Keratinocyte (primary cell): Measurements from ENCODE around the gene PTPRD. TPM values are rescaled to one million over a fixed set of nuclear protein-coding genes. Genes with fewer than 3 reads are reported as not detected.

Experiments used
- DNase-seq: peaks from one replicate; pipeline ENCODE4 v3.0.0-alpha.2; 2011; ENCODE audit warnings: low read depth, missing footprints, low spot score
- FAIRE-seq: peaks from 2 replicates; lab custom pipeline; 2011; peaks lifted over from hg19 to GRCh38; lab: Jason Lieb, UNC
- H2AFZ ChIP-seq: 2 replicates; pipeline ENCODE4 v1.6.0; 2012; ENCODE audit warnings: low read length, control low read depth, inconsistent platforms; ENCODE audit not compliant: control insufficient read depth
- H3K27ac ChIP-seq: 2 replicates; pipeline ENCODE4 v1.5.1; 2011; ENCODE audit warnings: low read length; ENCODE audit not compliant: control insufficient read depth, insufficient read depth
- H3K27me3 ChIP-seq: 3 replicates; pipeline ENCODE4 v1.6.0; 2011; ENCODE audit warnings: low read length; ENCODE audit not compliant: control insufficient read depth, insufficient read depth; ENCODE audit errors: extremely low read depth
- H3K36me3 ChIP-seq, 2 experiments: 2 replicates in 1 of 2; 3 replicates in 1 of 2; pipeline ENCODE4 v1.5.1; 2011; ENCODE audit warnings: low read length in 2 of 2, mild to moderate bottlenecking in 1 of 2; ENCODE audit not compliant: control insufficient read depth in 2 of 2, insufficient read depth in 2 of 2; ENCODE audit errors: extremely low read depth in 1 of 2
- H3K4me1 ChIP-seq: 3 replicates; pipeline ENCODE4 v1.5.1; 2011; ENCODE audit warnings: low read length; ENCODE audit not compliant: control insufficient read depth, insufficient read depth; ENCODE audit errors: extremely low read depth
- H3K4me2 ChIP-seq: 3 replicates; pipeline ENCODE4 v1.6.0; 2011; ENCODE audit warnings: low read depth, low read length; ENCODE audit not compliant: control insufficient read depth, insufficient read depth; ENCODE audit errors: extremely low read depth
- H3K4me3 ChIP-seq, 3 experiments: fragments of 200-600 bp in 1 of 3; sonication (generic) in 1 of 3; 2 replicates in 2 of 3; 3 replicates in 1 of 3; pipeline ENCODE4 v1.5.1; 2011 to 2016; ENCODE audit warnings: low read length in 3 of 3, mild to moderate bottlenecking in 3 of 3, control low read depth in 2 of 3, inconsistent platforms in 1 of 3, low read depth in 1 of 3, mixed read lengths in 1 of 3, mixed run types in 1 of 3, moderate library complexity in 1 of 3; ENCODE audit not compliant: control insufficient read depth in 2 of 3, insufficient read depth in 2 of 3; ENCODE audit errors: extremely low read depth in 1 of 3
- H3K79me2 ChIP-seq: 2 replicates; pipeline ENCODE4 v1.6.0; 2012; ENCODE audit warnings: low read length; ENCODE audit not compliant: control insufficient read depth, insufficient read depth
- H3K9ac ChIP-seq: 3 replicates; pipeline ENCODE4 v1.6.0; 2011; ENCODE audit warnings: low read length; ENCODE audit not compliant: control insufficient read depth, insufficient read depth; ENCODE audit errors: extremely low read depth
- H3K9me1 ChIP-seq: 3 replicates; pipeline ENCODE4 v1.6.0; 2011; ENCODE audit warnings: low read length; ENCODE audit not compliant: control insufficient read depth, insufficient read depth; ENCODE audit errors: extremely low read depth
- H3K9me3 ChIP-seq: 2 replicates; pipeline ENCODE4 v1.5.1; 2012; ENCODE audit warnings: low read depth, low read length; ENCODE audit not compliant: control insufficient read depth
- H4K20me1 ChIP-seq: 3 replicates; pipeline ENCODE4 v1.6.0; 2011; ENCODE audit warnings: low read length; ENCODE audit not compliant: control insufficient read depth, insufficient read depth; ENCODE audit errors: extremely low read depth
- EZH2 ChIP-seq: IDR thresholded peaks from one replicate; pipeline ENCODE4 v1.6.1; 2012; ENCODE audit warnings: inconsistent platforms, mild to moderate bottlenecking, low read length, moderate library complexity
- dilution Hi-C: fragments of 300-500 bp; cut with MboI; formaldehyde crosslinking; loops from one replicate; pipeline ENCODE4 v1.7.0; 2020; ENCODE audit warnings: low sequenced_read_pairs; ENCODE audit not compliant: extremely low pct_ligation_motif_present
- polyA plus RNA-seq, 5 experiments: library from polyadenylated mRNA; depleted of rRNA in 3 of 5; stranded (reverse) in 3 of 5; stranded (forward) in 1 of 5; unstranded in 1 of 5; fragments of >200 nt; gene quantifications; 1 replicate in 1 of 5; 2 replicates in 3 of 5; 3 replicates in 1 of 5; pipeline versions ENCODE4 v1.2.1 to v1.2.3, GENCODE V29; 2011 to 2012; ENCODE audit warnings: missing spikeins in 2 of 5, low read depth in 1 of 5, low replicate concordance in 1 of 5
- TF ChIP-seq, protein P1 (sequence below), 3 experiments: IDR thresholded peaks in 1 of 3; conservative IDR thresholded peaks in 1 of 3; optimal IDR thresholded peaks in 1 of 3; 2 replicates in 2 of 3; 3 replicates in 1 of 3; pipeline versions ENCODE3 to v1.5.1; 2011; ENCODE audit warnings: low read length in 3 of 3, mild to moderate bottlenecking in 3 of 3, moderate library complexity in 2 of 3, control low read depth in 1 of 3, inconsistent platforms in 1 of 3; ENCODE audit not compliant: insufficient read depth in 2 of 3; ENCODE audit errors: extremely low read depth in 1 of 3

The PTPRD gene
- polyA plus RNA-seq, 1 donor (not counting 4 experiments of a cell fraction or from before 2014, with no cell fraction given), result 0.10 TPM

DNA sequence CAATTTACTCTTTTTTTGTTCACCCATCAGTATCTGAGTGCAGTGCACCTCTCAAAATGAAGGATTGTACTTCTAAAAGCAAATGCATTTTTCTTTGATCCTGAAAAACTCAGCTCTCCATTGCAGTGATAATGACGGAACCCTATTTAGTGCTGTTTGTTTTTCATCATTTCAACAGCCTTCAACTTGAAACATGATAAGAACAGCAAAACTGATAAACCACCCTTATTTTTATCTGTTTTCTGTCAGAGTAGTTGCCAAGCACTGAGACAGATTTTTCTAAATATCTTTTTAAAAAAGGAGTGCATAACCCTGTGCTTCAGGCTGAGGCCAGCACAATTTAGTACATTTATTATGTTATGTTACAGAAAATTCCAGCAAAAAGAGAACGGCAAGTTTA is 2263.4 kb downstream of the PTPRD start:
- FAIRE-seq, result no peak
- Histone ChIP-seq H3K4me3 (no peak overlapping the region), H3K4me1 (no peaks in the 10 kb centered on the region), H3K9ac (no peak overlapping the region), H3K27me3 (no peaks in the 10 kb centered on the region), H2AFZ (no peak overlapping the region), H3K4me2 (no peak overlapping the region), H3K27ac (no peak overlapping the region), H3K9me3 (no peaks in the 10 kb centered on the region), H3K36me3 (no peaks in the 10 kb centered on the region), H4K20me1 (no peaks in the 10 kb centered on the region), H3K79me2 (no peaks in the 10 kb centered on the region), H3K9me1 (no peaks in the 10 kb centered on the region)
- TF ChIP-seq, protein P1, sequence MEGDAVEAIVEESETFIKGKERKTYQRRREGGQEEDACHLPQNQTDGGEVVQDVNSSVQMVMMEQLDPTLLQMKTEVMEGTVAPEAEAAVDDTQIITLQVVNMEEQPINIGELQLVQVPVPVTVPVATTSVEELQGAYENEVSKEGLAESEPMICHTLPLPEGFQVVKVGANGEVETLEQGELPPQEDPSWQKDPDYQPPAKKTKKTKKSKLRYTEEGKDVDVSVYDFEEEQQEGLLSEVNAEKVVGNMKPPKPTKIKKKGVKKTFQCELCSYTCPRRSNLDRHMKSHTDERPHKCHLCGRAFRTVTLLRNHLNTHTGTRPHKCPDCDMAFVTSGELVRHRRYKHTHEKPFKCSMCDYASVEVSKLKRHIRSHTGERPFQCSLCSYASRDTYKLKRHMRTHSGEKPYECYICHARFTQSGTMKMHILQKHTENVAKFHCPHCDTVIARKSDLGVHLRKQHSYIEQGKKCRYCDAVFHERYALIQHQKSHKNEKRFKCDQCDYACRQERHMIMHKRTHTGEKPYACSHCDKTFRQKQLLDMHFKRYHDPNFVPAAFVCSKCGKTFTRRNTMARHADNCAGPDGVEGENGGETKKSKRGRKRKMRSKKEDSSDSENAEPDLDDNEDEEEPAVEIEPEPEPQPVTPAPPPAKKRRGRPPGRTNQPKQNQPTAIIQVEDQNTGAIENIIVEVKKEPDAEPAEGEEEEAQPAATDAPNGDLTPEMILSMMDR (optimal IDR thresholded peaks at IDR 0.05 in 1 of 3, IDR thresholded peaks at IDR 0.05 in 1 of 3, conservative IDR thresholded peaks at IDR 0.05 in 1 of 3; ENCODE audit: extremely low read depth in 1 of 3, insufficient read depth in 2 of 3, low read length in 3 of 3), result no peak
- TF ChIP-seq EZH2, result no peak
- dilution Hi-C loops, result no loop called here
- DNase-seq, result no peak

DNA sequence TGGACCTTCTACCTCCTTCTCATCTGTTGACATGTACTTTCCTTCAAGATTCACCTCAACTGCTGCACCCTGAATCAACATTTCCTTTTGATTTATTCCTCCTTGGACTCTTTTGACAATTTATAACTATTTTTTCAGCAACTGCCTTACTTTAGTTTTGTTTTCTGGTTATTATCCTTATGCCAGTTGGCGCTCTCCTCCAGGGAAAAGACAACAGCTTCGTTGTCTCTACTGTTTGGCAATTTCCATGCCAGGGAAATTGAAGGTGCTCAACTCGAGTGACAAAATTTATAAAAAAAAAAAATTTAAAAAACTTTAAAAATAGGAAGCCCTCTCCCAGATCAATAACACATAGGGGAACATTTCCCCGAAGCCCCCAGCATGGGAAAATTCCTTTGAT is 2264.0 kb downstream of the PTPRD start:
- H3K4me1 ChIP-seq, result no peaks in the 10 kb centered on the region
- no peak overlapping the region for H3K27ac ChIP-seq
- no peak overlapping the region for H2AFZ ChIP-seq
- no peaks in the 10 kb centered on the region for H3K9me1 ChIP-seq
- dilution Hi-C loops, result no loop called here
- no peak overlapping the region for H3K4me2 ChIP-seq
- H3K27me3 ChIP-seq, result no peaks in the 10 kb centered on the region
- no peak overlapping the region for H3K4me3 ChIP-seq
- H3K79me2 ChIP-seq, result no peaks in the 10 kb centered on the region
- FAIRE-seq, result no peak
- no peaks in the 10 kb centered on the region for H4K20me1 ChIP-seq
- TF ChIP-seq, protein P1 (optimal IDR thresholded peaks at IDR 0.05 in 1 of 3, IDR thresholded peaks at IDR 0.05 in 1 of 3, conservative IDR thresholded peaks at IDR 0.05 in 1 of 3; ENCODE audit: extremely low read depth in 1 of 3, insufficient read depth in 2 of 3, low read length in 3 of 3), result no peak
- TF ChIP-seq EZH2, result no peak
- no peak for DNase-seq
- no peaks in the 10 kb centered on the region for H3K9me3 ChIP-seq
- H3K36me3 ChIP-seq, result no peaks in the 10 kb centered on the region
- no peak overlapping the region for H3K9ac ChIP-seq
